WTC11 (cell line): ENCODE measurements around the gene OR51E1. TPM values are rescaled to one million over a fixed set of nuclear protein-coding genes. Genes with fewer than 3 reads are reported as not detected.

Source experiments
- ATAC-seq: fragments of 200-7000 bp; cut with Tn5 transposase; 2 replicates; pipeline ENCODE4 v1.10.0; 2021; ENCODE audit warnings: mild to moderate bottlenecking, moderate library complexity
- CTCF ChIA-PET: fragments of 300-600 bp; sonication (Branson Sonifier 250); formaldehyde crosslinking; loops from one replicate; lab custom pipeline; 2021; ENCODE audit warnings: antibody characterized with exemption; lab: Charles Lee
- POLR2A ChIA-PET: fragments of 350-600 bp; sonication (Branson Sonifier 250); formaldehyde crosslinking; loops from one replicate; lab custom pipeline; 2021; ENCODE audit warnings: antibody characterized with exemption; lab: Charles Lee
- DNase-seq: peaks from one replicate; pipeline ENCODE4 v3.0.0; 2021; ENCODE audit warnings: low spot score
- H3K27ac Mint-ChIP-seq: 2 replicates; pipeline ENCODE4 v1.8.0; 2021; ENCODE audit warnings: mixed read lengths
- H3K27me3 Mint-ChIP-seq: 2 replicates; pipeline ENCODE4 v1.8.0; 2021; ENCODE audit warnings: low read depth, mild to moderate bottlenecking, moderate library complexity, mixed read lengths
- H3K36me3 Mint-ChIP-seq: 2 replicates; pipeline ENCODE4 v1.8.0; 2021; ENCODE audit warnings: mixed read lengths
- H3K4me1 Mint-ChIP-seq: 2 replicates; pipeline ENCODE4 v1.8.0; 2022; ENCODE audit warnings: mixed read lengths
- H3K4me3 Mint-ChIP-seq: 2 replicates; pipeline ENCODE4 v1.8.0; 2021; ENCODE audit warnings: mild to moderate bottlenecking, moderate library complexity, mixed read lengths
- H3K9me3 Mint-ChIP-seq: 2 replicates; pipeline ENCODE4 v1.8.0; 2021; ENCODE audit warnings: mixed read lengths
- ATF2 ChIP-seq: sonication (generic); formaldehyde crosslinking; IDR thresholded peaks from 2 replicates; pipeline ENCODE4 v1.8.1; 2022; ENCODE audit warnings: low read depth, missing genetic modification reagents, borderline replicate concordance
- CDX4 ChIP-seq: fragments of 250-450 bp; sonication (Bioruptor Pico); IDR thresholded peaks from 2 replicates; pipeline ENCODE4 v1.9.0; 2021; ENCODE audit warnings: moderate library complexity, mild to moderate bottlenecking, inconsistent platforms, borderline replicate concordance
- EMX1 ChIP-seq: fragments of 250-450 bp; sonication (Bioruptor Pico); IDR thresholded peaks from 2 replicates; pipeline ENCODE4 v1.8.0; 2021; ENCODE audit warnings: mild to moderate bottlenecking
- HMGA2 ChIP-seq: fragments of 250-450 bp; sonication (Bioruptor Pico); IDR thresholded peaks from 2 replicates; pipeline ENCODE4 v1.4.0; 2021; ENCODE audit warnings: mild to moderate bottlenecking, moderate library complexity
- NFE2L1 ChIP-seq: sonication (generic); formaldehyde crosslinking; IDR thresholded peaks from 2 replicates; pipeline ENCODE4 v1.8.1; 2023; ENCODE audit warnings: missing genetic modification reagents
- NFYB ChIP-seq: sonication (generic); formaldehyde crosslinking; conservative IDR thresholded peaks from 2 replicates; pipeline ENCODE4 v1.8.0; 2022; ENCODE audit warnings: low read depth, missing genetic modification reagents
- NR1H2 ChIP-seq: sonication (generic); formaldehyde crosslinking; IDR thresholded peaks from 2 replicates; pipeline ENCODE4 v1.9.0; 2021; ENCODE audit warnings: mild to moderate bottlenecking, moderate library complexity, missing genetic modification reagents
- RELA ChIP-seq: sonication (generic); formaldehyde crosslinking; IDR thresholded peaks from 2 replicates; pipeline ENCODE4 v1.8.1; 2022; ENCODE audit warnings: missing genetic modification reagents, mild to moderate bottlenecking, borderline replicate concordance
- SOX15 ChIP-seq: fragments of 250-450 bp; sonication (Bioruptor Pico); IDR thresholded peaks from 2 replicates; pipeline ENCODE4 v1.9.0; 2021; ENCODE audit warnings: mild to moderate bottlenecking
- TCF7 ChIP-seq: sonication (generic); formaldehyde crosslinking; IDR thresholded peaks from 2 replicates; pipeline ENCODE4 v1.8.0; 2022; ENCODE audit warnings: mild to moderate bottlenecking, low read depth, missing genetic modification reagents, moderate library complexity
- TEAD4 ChIP-seq: sonication (generic); formaldehyde crosslinking; IDR thresholded peaks from 2 replicates; pipeline ENCODE4 v1.8.0; 2022; ENCODE audit warnings: mild to moderate bottlenecking, missing genetic modification reagents
- ZBTB21 ChIP-seq: sonication (generic); formaldehyde crosslinking; IDR thresholded peaks from 2 replicates; pipeline ENCODE4 v1.8.1; 2023; ENCODE audit warnings: mild to moderate bottlenecking, missing genetic modification reagents, borderline replicate concordance
- ZBTB43 ChIP-seq: sonication (generic); formaldehyde crosslinking; IDR thresholded peaks from 2 replicates; pipeline ENCODE4 v1.8.1; 2023; ENCODE audit warnings: mild to moderate bottlenecking, missing genetic modification reagents
- ZNF138 ChIP-seq: sonication (generic); formaldehyde crosslinking; conservative IDR thresholded peaks from 2 replicates; pipeline ENCODE4 v1.8.1; 2022; ENCODE audit warnings: mild to moderate bottlenecking, moderate library complexity, missing genetic modification reagents
- ZNF232 ChIP-seq: sonication (generic); formaldehyde crosslinking; IDR thresholded peaks from 2 replicates; pipeline ENCODE4 v1.8.0; 2022; ENCODE audit warnings: mild to moderate bottlenecking, missing genetic modification reagents
- ZNF425 ChIP-seq: fragments of 250-450 bp; sonication (Bioruptor Pico); conservative IDR thresholded peaks from 2 replicates; pipeline ENCODE4 v1.9.0; 2021; ENCODE audit warnings: mild to moderate bottlenecking
- ZNF532 ChIP-seq: fragments of 250-450 bp; sonication (Bioruptor Pico); IDR thresholded peaks from 2 replicates; pipeline ENCODE4 v1.9.0; 2021; ENCODE audit warnings: mild to moderate bottlenecking, borderline replicate concordance
- ZSCAN18 ChIP-seq: fragments of 250-450 bp; sonication (Bioruptor Pico); IDR thresholded peaks from 2 replicates; pipeline ENCODE4 v2.1.2; 2022; ENCODE audit warnings: mild to moderate bottlenecking, moderate library complexity
- total RNA-seq: library from RNA; stranded (reverse); gene quantifications from 3 replicates; pipeline ENCODE4 v1.2.3, GENCODE V29; 2021

The OR51E1 gene
- total RNA-seq, 1 experiment from 2014 or later: not detected

GRCh38 chr11:4673781-4674180 is 30.0 kb downstream of the OR51E1 start (continued):
- TF ChIP-seq ZNF532 (CRISPR knock-in tag) (no peak), HMGA2 (CRISPR knock-in tag) (no peak), ATF2 (CRISPR knock-in tag) (no peak), ZNF425 (CRISPR knock-in tag) (no peak), ZSCAN18 (no peak), CDX4 (CRISPR knock-in tag) (no peak), NFYB (no peak), ZNF232 (CRISPR knock-in tag) (no peak)

GRCh38 chr11:4677948-4678347 is 34.2 kb downstream of the OR51E1 start:
- CTCF ChIA-PET: no interaction called here
- Mint-ChIP-seq H3K4me1 (no peaks in the 10 kb centered on the region), H3K9me3 (no peaks in the 10 kb centered on the region), H3K27me3 (no peaks in the 10 kb centered on the region), H3K27ac (no peak overlapping the region), H3K4me3 (no peak overlapping the region), H3K36me3 (no peaks in the 10 kb centered on the region)
- ATAC-seq: no peak
- TF ChIP-seq TCF7 (CRISPR knock-in tag) (no peak), ATF2 (CRISPR knock-in tag) (no peak), ZNF138 (CRISPR knock-in tag) (no peak)
- no peak for DNase-seq
- POLR2A ChIA-PET: no interaction called here

- Mint-ChIP-seq H3K36me3 (no peaks in the 10 kb centered on the region), H3K27ac (no peak overlapping the region), H3K4me3 (no peak overlapping the region), H3K9me3 (no peaks in the 10 kb centered on the region), H3K27me3 (no peaks in the 10 kb centered on the region), H3K4me1 (no peaks in the 10 kb centered on the region)
- ChIA-PET CTCF (no interaction called here), POLR2A (no interaction called here)
- ATAC-seq: no peak
- DNase-seq: no peak
- TF ChIP-seq TEAD4 (CRISPR knock-in tag) (no peak), NFE2L1 (CRISPR knock-in tag) (no peak), ZBTB43 (CRISPR knock-in tag) (no peak), SOX15 (CRISPR knock-in tag) (no peak), CDX4 (CRISPR knock-in tag) (no peak), ZNF232 (CRISPR knock-in tag) (no peak), HMGA2 (CRISPR knock-in tag) (no peak), NR1H2 (CRISPR knock-in tag) (no peak), EMX1 (no peak), RELA (CRISPR knock-in tag) (no peak), ZBTB21 (CRISPR knock-in tag) (no peak)
Measured at GRCh38 chr11:4680341-4680740, 36.6 kb downstream of the OR51E1 start.
